GM19463 (cell line): Measurements from ENCODE around the gene RANBP2.

ENCODE experiments used
- ATAC-seq: cut with Tn5 transposase; IDR thresholded peaks from one replicate; pipeline ENCODE4 v1.9.1; 2021; ENCODE audit warnings: mild to moderate bottlenecking, moderate library complexity; ENCODE audit not compliant: unreplicated experiment

Gene RANBP2

GRCh38 chr2:108834620-108835019, 115.3 kb downstream of the RANBP2 start:
- no peak for ATAC-seq

- ATAC-seq, result no peak
Observed at GRCh38 chr2:108835040-108835439, 115.8 kb downstream of the RANBP2 start.
